Endothelial cell of hepatic sinusoid (primary cell): ENCODE measurements around the gene HMG20A.

Experiments used
- in situ Hi-C: cut with HindIII; loops from 2 replicates; pipeline ENCODE4 v1.10.0; 2017; ENCODE audit warnings: low sequenced_read_pairs

The HMG20A gene

GRCh38 chr15:77510066-77511057 lies 89.7 kb downstream of the HMG20A start:
- in situ Hi-C loops = no loop called here

GRCh38 chr15:77511869-77512268 lies 91.2 kb downstream of the HMG20A start:
- in situ Hi-C loops = no loop called here

GRCh38 chr15:77513226-77513625 lies 92.5 kb downstream of the HMG20A start:
- in situ Hi-C loops = no loop called here

GRCh38 chr15:77514641-77515402 lies 94.1 kb downstream of the HMG20A start:
- in situ Hi-C loops = no loop called here

GRCh38 chr15:77515613-77516012 lies 94.9 kb downstream of the HMG20A start:
- in situ Hi-C loops = no loop called here

- in situ Hi-C loops = no loop called here
Measured at GRCh38 chr15:77516076-77516475, 95.4 kb downstream of the HMG20A start.

GRCh38 chr15:77516786-77517185 lies 96.1 kb downstream of the HMG20A start:
- in situ Hi-C loops = no loop called here

- in situ Hi-C loops = no loop called here
Measured at GRCh38 chr15:77517579-77517978, 96.9 kb downstream of the HMG20A start.

- in situ Hi-C loops = no loop called here
Measured at GRCh38 chr15:77518458-77518857, 97.8 kb downstream of the HMG20A start.

GRCh38 chr15:77519540-77519939 lies 98.9 kb downstream of the HMG20A start:
- in situ Hi-C loops = no loop called here

- in situ Hi-C loops = loop anchor here (10.0 kb wide), 2 partner anchors 64 to 396 kb away; no protein-coding TSS in a partner anchor
Measured at GRCh38 chr15:77521206-77521605, 100.5 kb downstream of the HMG20A start.

- in situ Hi-C loops = loop anchor here (10.0 to 25.0 kb wide), 4 partner anchors 59 to 563 kb away; no protein-coding TSS in a partner anchor
Measured at GRCh38 chr15:77525400-77525811, 104.7 kb downstream of the HMG20A start.

GRCh38 chr15:77525907-77526594 lies 105.4 kb downstream of the HMG20A start:
- in situ Hi-C loops = loop anchor here (10.0 to 25.0 kb wide), 4 partner anchors 59 to 564 kb away; no protein-coding TSS in a partner anchor

- in situ Hi-C loops = loop anchor here (10.0 to 25.0 kb wide), 4 partner anchors 58 to 564 kb away; no protein-coding TSS in a partner anchor
Measured at GRCh38 chr15:77526595-77527163, 106.0 kb downstream of the HMG20A start.

GRCh38 chr15:77527164-77527778 lies 106.6 kb downstream of the HMG20A start:
- in situ Hi-C loops = loop anchor here (10.0 to 25.0 kb wide), 4 partner anchors 58 to 565 kb away; no protein-coding TSS in a partner anchor

GRCh38 chr15:77527831-77528231 lies 107.1 kb downstream of the HMG20A start:
- in situ Hi-C loops = loop anchor here (10.0 to 25.0 kb wide), 4 partner anchors 57 to 566 kb away; no protein-coding TSS in a partner anchor

GRCh38 chr15:77528290-77528967 lies 107.7 kb downstream of the HMG20A start:
- in situ Hi-C loops = loop anchor here (10.0 to 25.0 kb wide), 4 partner anchors 56 to 566 kb away; no protein-coding TSS in a partner anchor

GRCh38 chr15:77528968-77529319 lies 108.3 kb downstream of the HMG20A start:
- in situ Hi-C loops = loop anchor here (10.0 to 25.0 kb wide), 4 partner anchors 56 to 567 kb away; no protein-coding TSS in a partner anchor
